GM12878 (cell line): ENCODE measurements around the gene IL10. TPM values are rescaled to one million over a fixed set of nuclear protein-coding genes. Genes with fewer than 3 reads are reported as not detected.

Source experiments
- ATAC-seq: fragments of 200-7000 bp; cut with Tn5 transposase; 3 replicates; pipeline ENCODE4 v1.9.1; 2020; ENCODE audit warnings: mild to moderate bottlenecking, moderate library complexity
- BruUV-seq: library from RNA; stranded (reverse); fragments of 400-500 nt; replicated peaks from 2 replicates; lab custom pipeline; 2021; lab: Mats Ljungman, UMichigan
- CTCF ChIA-PET: fragments of 300-600 bp; sonication (Branson Sonifier 250); formaldehyde crosslinking; extraction: SDS; loops from one replicate; lab custom pipeline; 2021; ENCODE audit warnings: inconsistent platforms; lab: Yijun Ruan, JAX
- POLR2A ChIA-PET: fragments of 350-600 bp; formaldehyde crosslinking; extraction: SDS; loops from one replicate; lab custom pipeline; 2021; ENCODE audit warnings: inconsistent platforms; lab: Charles Lee
- RAD21 ChIA-PET: fragments of 300-600 bp; sonication (Branson Sonifier 250); formaldehyde crosslinking; loops from one replicate; lab custom pipeline; 2023; ENCODE audit warnings: antibody characterized with exemption; ENCODE audit not compliant: unreplicated experiment; lab: Charles Lee
- SMC1A ChIA-PET: fragments of 300-600 bp; sonication (Branson Sonifier 250); formaldehyde crosslinking; loops from one replicate; lab custom pipeline; 2023; ENCODE audit not compliant: unreplicated experiment, uncharacterized antibody; lab: Charles Lee
- DNase-seq: peaks from one replicate; pipeline ENCODE4 v3.0.0-alpha.2; 2011; ENCODE audit warnings: low read depth, low spot score
- FAIRE-seq: peaks from 3 replicates; lab custom pipeline; 2011; peaks lifted over from hg19 to GRCh38; lab: Jason Lieb, UNC
- H2AFZ ChIP-seq: 2 replicates; pipeline ENCODE4 v1.6.0; 2011; ENCODE audit warnings: low read depth, low read length, control low read depth; ENCODE audit not compliant: control insufficient read depth
- H3K27ac ChIP-seq: 2 replicates; pipeline ENCODE4 v1.5.1; 2011; ENCODE audit warnings: control low read depth; ENCODE audit not compliant: control insufficient read depth, insufficient read depth
- H3K27me3 ChIP-seq, 2 experiments: replicated peaks in 1 of 2; 2 replicates each; pipeline versions ENCODE4 v1.6.0 to v1.6.1; 2011; ENCODE audit warnings: low read length in 1 of 2; ENCODE audit not compliant: control insufficient read depth in 2 of 2, insufficient read depth in 2 of 2
- H3K36me3 ChIP-seq, 2 experiments: 2 replicates each; pipeline ENCODE4 v1.5.1; 2011; ENCODE audit warnings: low read length in 1 of 2; ENCODE audit not compliant: control insufficient read depth in 2 of 2, insufficient read depth in 2 of 2
- H3K4me1 ChIP-seq: 2 replicates; pipeline ENCODE4 v1.6.1; 2011; ENCODE audit warnings: mild to moderate bottlenecking, low read length, moderate library complexity, mixed read lengths; ENCODE audit not compliant: control insufficient read depth, insufficient read depth
- H3K4me2 ChIP-seq: 2 replicates; pipeline ENCODE4 v1.6.0; 2011; ENCODE audit warnings: control low read depth; ENCODE audit not compliant: control insufficient read depth, insufficient read depth
- H3K4me3 ChIP-seq: fragments of 200-600 bp; sonication (generic); 2 replicates; pipeline ENCODE4 v1.5.1; 2016
- H3K79me2 ChIP-seq: 2 replicates; pipeline ENCODE4 v1.6.0; 2011; ENCODE audit warnings: low read length; ENCODE audit not compliant: control insufficient read depth, insufficient read depth
- H3K9ac ChIP-seq: 2 replicates; pipeline ENCODE4 v1.8.0; 2011; ENCODE audit warnings: low read length, control low read depth, mixed read lengths; ENCODE audit not compliant: control insufficient read depth, insufficient read depth
- H3K9me3 ChIP-seq: replicated peaks from 3 replicates; pipeline ENCODE4 v1.5.1; 2011; ENCODE audit warnings: mild to moderate bottlenecking, low read length; ENCODE audit not compliant: control insufficient read depth, insufficient read depth
- H4K20me1 ChIP-seq: 2 replicates; pipeline ENCODE4 v1.6.0; 2011; ENCODE audit not compliant: control insufficient read depth, insufficient read depth
- ATF2 ChIP-seq: IDR thresholded peaks from 2 replicates; pipeline ENCODE4 v1.6.1; 2012; ENCODE audit warnings: low read length, inconsistent platforms
- BACH1 ChIP-seq: fragments of 450-650 bp; IDR thresholded peaks from 2 replicates; pipeline ENCODE4 v1.6.1; 2017; ENCODE audit warnings: mild to moderate bottlenecking, borderline replicate concordance
- CREM ChIP-seq: IDR thresholded peaks from 2 replicates; pipeline ENCODE4 v1.6.1; 2014; ENCODE audit warnings: antibody characterized with exemption, low read depth
- FOS ChIP-seq: IDR thresholded peaks from 3 replicates; pipeline ENCODE4 v1.6.1; 2011; ENCODE audit warnings: borderline replicate concordance; ENCODE audit not compliant: insufficient read length; ENCODE audit errors: extremely low read depth
- FOXM1 ChIP-seq: IDR thresholded peaks from 2 replicates; pipeline ENCODE4 v1.6.1; 2012; ENCODE audit warnings: low read depth, mild to moderate bottlenecking, inconsistent platforms, low read length, moderate library complexity
- HDAC6 ChIP-seq: fragments of 200-600 bp; sonication (generic); IDR thresholded peaks from one replicate; pipeline ENCODE4 v1.8.0; 2017; ENCODE audit warnings: antibody characterized with exemption; ENCODE audit not compliant: unreplicated experiment
- JUND ChIP-seq: IDR thresholded peaks from 2 replicates; pipeline ENCODE4 v1.6.1; 2012; ENCODE audit warnings: low read depth, mild to moderate bottlenecking, low read length, improper control_type of control experiment, moderate library complexity
- MAX ChIP-seq: IDR thresholded peaks from 2 replicates; pipeline ENCODE4 v1.6.1; 2012; ENCODE audit warnings: low read depth, low read length, improper control_type of control experiment
- MEF2A ChIP-seq: IDR thresholded peaks from 2 replicates; pipeline ENCODE4 v1.6.1; 2011; ENCODE audit warnings: low read depth, mild to moderate bottlenecking, low read length, moderate library complexity; ENCODE audit not compliant: insufficient read depth
- NRF1 ChIP-seq: conservative IDR thresholded peaks from 2 replicates; pipeline ENCODE4 v1.6.1; 2011; ENCODE audit warnings: mild to moderate bottlenecking, low read depth, low read length, improper control_type of control experiment
- PAX5 ChIP-seq: IDR thresholded peaks from 2 replicates; pipeline ENCODE4 v1.6.1; 2011; ENCODE audit warnings: low read depth, low read length, borderline replicate concordance
- PAX8 ChIP-seq: fragments of 450-650 bp; IDR thresholded peaks from 2 replicates; pipeline ENCODE4 v1.6.1; 2017; ENCODE audit warnings: mild to moderate bottlenecking, moderate library complexity
- POLR2AphosphoS5 ChIP-seq: IDR thresholded peaks from 2 replicates; pipeline ENCODE4 v1.6.1; 2011; ENCODE audit warnings: mild to moderate bottlenecking, low read length, inconsistent platforms
- SMAD1 ChIP-seq: fragments of 450-650 bp; IDR thresholded peaks from 2 replicates; pipeline ENCODE4 v1.6.1; 2018; ENCODE audit warnings: mild to moderate bottlenecking, low read depth; ENCODE audit not compliant: partially characterized antibody
- SREBF2 ChIP-seq: IDR thresholded peaks from 2 replicates; pipeline ENCODE4 v1.6.1; 2012; ENCODE audit warnings: mild to moderate bottlenecking, low read length
- STAT1 ChIP-seq: fragments of 450-650 bp; conservative IDR thresholded peaks from 2 replicates; pipeline ENCODE4 v1.6.1; 2014; ENCODE audit warnings: antibody characterized with exemption, mild to moderate bottlenecking
- WGBS: methylation state at CpG from one replicate; pipeline ENCODE4 v1.1.6; 2016; ENCODE audit warnings: low lambda C conversion rate; ENCODE audit not compliant: insufficient replicate concordance, insufficient coverage; ENCODE audit errors: missing lambda C conversion rate; 5-methylcytosine and 5-hydroxymethylcytosine counted together
- in situ Hi-C: fragments of 300-500 bp; cut with MboI; formaldehyde crosslinking; loops from 9 replicates; pipeline ENCODE4 v1.14.3; 2018; ENCODE audit warnings: mixed read lengths
- intact Hi-C: fragments of 100-400 bp; cut with micrococcal nuclease; formaldehyde crosslinking; loops from one replicate; pipeline ENCODE4 v1.14.2; 2022; ENCODE audit not compliant: unreplicated experiment
- polyA plus RNA-seq, 11 experiments: library from polyadenylated mRNA; depleted of rRNA in 4 of 11; unstranded in 6 of 11; stranded (reverse) in 5 of 11; fragments of >200 nt; fragmentation: Nextera tagmentation in 4 of 11; fragmentation: Illumina TruSeq in 1 of 11; extraction: Ambion mirVana in 4 of 11; extraction: Trizol in 1 of 11; gene quantifications; 1 replicate in 1 of 11; 2 replicates in 10 of 11; pipeline versions ENCODE4 v1.2.1 to v1.2.3, GENCODE V29; 2011 to 2016; ENCODE audit warnings: inconsistent platforms in 2 of 11, missing spikeins in 2 of 11, low read depth in 1 of 11
- total RNA-seq, 4 experiments: library from RNA; depleted of rRNA in 3 of 4; stranded (reverse); fragments of >200 nt in 3 of 4; fragmentation: Illumina TruSeq in 1 of 4; extraction: Trizol in 1 of 4; gene quantifications; 2 replicates each; pipeline versions ENCODE4 v1.2.1 to v1.2.3, GENCODE V29; 2013 to 2021
- TF ChIP-seq, protein P1 (sequence below): fragments of 450-650 bp; IDR thresholded peaks from 2 replicates; pipeline ENCODE4 v1.6.1; 2017; ENCODE audit warnings: mild to moderate bottlenecking

The IL10 gene
- total and polyA plus RNA-seq, 10 of the 15 experiments (the other 5 are each of a cell fraction or from before 2014, with no cell fraction given) = 0.34 to 5.0 (median 1.1) TPM

GRCh38 chr1:206727981-206728696 is 44.2 kb downstream of the IL10 start (continued):
- TF ChIP-seq FOS (no peak), JUND (no peak), POLR2AphosphoS5 (no peak), NRF1 (no peak), MEF2A (no peak)
- TF ChIP-seq, protein P1, sequence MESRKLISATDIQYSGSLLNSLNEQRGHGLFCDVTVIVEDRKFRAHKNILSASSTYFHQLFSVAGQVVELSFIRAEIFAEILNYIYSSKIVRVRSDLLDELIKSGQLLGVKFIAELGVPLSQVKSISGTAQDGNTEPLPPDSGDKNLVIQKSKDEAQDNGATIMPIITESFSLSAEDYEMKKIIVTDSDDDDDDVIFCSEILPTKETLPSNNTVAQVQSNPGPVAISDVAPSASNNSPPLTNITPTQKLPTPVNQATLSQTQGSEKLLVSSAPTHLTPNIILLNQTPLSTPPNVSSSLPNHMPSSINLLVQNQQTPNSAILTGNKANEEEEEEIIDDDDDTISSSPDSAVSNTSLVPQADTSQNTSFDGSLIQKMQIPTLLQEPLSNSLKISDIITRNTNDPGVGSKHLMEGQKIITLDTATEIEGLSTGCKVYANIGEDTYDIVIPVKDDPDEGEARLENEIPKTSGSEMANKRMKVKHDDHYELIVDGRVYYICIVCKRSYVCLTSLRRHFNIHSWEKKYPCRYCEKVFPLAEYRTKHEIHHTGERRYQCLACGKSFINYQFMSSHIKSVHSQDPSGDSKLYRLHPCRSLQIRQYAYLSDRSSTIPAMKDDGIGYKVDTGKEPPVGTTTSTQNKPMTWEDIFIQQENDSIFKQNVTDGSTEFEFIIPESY = no peak
- TF ChIP-seq, all 136 proteins: peak for 0

DNA sequence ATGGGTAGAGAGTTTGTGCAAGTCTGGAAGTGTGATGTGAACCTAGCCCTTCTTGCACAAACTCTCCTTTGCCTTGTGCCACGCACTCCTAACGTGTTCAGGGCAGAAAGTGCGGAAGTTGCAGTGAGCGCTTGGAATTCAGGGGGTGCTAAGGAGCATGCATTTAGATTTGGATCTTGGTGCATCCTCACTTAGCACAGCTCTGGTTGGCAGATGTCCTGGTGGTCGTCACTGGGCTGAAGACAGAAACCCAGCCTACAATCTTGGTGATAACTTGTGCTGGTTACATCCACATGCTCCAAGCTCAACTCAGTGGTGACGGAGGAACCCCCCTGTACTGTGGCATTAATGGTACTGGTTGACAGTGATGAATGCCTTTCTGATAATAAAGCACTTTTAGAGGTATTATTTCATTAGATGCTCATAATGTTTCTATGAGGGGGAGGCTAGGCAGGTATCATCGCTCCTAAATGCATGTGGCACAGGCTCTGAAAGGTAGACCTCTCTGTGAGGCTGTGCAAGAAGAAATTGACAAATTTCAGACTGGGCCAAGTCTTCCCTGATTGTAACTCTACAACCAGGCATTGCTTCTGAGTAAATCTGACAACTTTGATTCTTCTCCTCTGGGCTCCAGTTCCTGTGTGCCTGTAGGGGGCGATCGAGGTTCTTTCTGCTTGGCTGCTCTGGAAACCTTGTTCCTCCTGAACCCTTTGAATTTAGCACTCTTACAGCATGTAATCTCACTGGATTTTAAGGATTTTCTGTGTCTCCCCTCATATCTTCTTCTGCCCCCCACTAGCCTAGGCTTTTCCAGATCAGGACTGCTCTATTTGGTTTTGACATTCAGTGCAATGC is 47.0 kb downstream of the IL10 start:
- ATAC-seq (peak; percentile 84), DNase-seq (no peak), FAIRE-seq (peak; percentile 70)
- SMC1A ChIA-PET = interaction anchor here (0.6 to 5.0 kb wide), 31 partner anchors 9 to 257 kb away, joined by 3 to 66 read pairs (median 4); partner anchors contain the start of genes FCMR, IL19 and MAPKAPK2
- in situ Hi-C loops = loop anchor here (5.0 kb wide), 2 partner anchors 187 to 252 kb away; no protein-coding TSS in a partner anchor
- intact Hi-C loops = loop anchor here (10.0 kb wide), 1 partner anchor 91 kb away; the partner anchor contains the start of gene DYRK3
- Histone ChIP-seq H2AFZ (no peak overlapping the region), H3K4me1 (peaks cover 29% of the 10 kb centered on the region), H3K36me3 (peaks cover 8 to 13% of the 10 kb centered on the region in 2 experiments; a peak in 3 of 4 replicates), H3K4me2 (no peak overlapping the region; the same call in 1 of the 2 replicates), H3K27me3 (no peaks in the 10 kb centered on the region), H3K79me2 (peaks cover 48% of the 10 kb centered on the region), H3K4me3 (no peak overlapping the region), H3K27ac (0 out of 2 replicates have a peak overlapping the region, but pooled peaks have one; percentile 34), H3K9me3 (no peaks in the 10 kb centered on the region), H4K20me1 (no peaks in the 10 kb centered on the region), H3K9ac (no peak overlapping the region)
- CTCF ChIA-PET = interaction anchor here (0.7 to 20.3 kb wide), 49 partner anchors 9 to 328 kb away, joined by 3 to 805 read pairs (median 7); partner anchors contain the start of genes DYRK3, FCMR, IL10 and IL19
- 56% methylated on average over 9 of the region's 9 CpGs for WGBS
- no TSS peak for BruUV-seq
- POLR2A ChIA-PET = interaction anchor here (0.5 to 1.7 kb wide), 3 partner anchors 16 to 177 kb away, joined by 3 to 5 read pairs (median 4); no protein-coding TSS in a partner anchor
- RAD21 ChIA-PET = interaction anchor here (0.7 to 4.6 kb wide), 24 partner anchors 10 to 257 kb away, joined by 3 to 35 read pairs (median 5); partner anchors contain the start of genes DYRK3, IL19 and IL24
- TF ChIP-seq PAX8 (no peak), BACH1 (no peak), MAX (no peak), HDAC6 (no peak), STAT1 (no peak), FOXM1 (0 out of 2 replicates have a peak, but pooled peaks have one; percentile 11), PAX5 (peak; percentile 98), SMAD1 (no peak), CREM (no peak), FOS (no peak), SREBF2 (no peak), ATF2 (no peak)
